GM12878 (cell line): ENCODE data around the gene CELF2. TPM values are rescaled to one million over a fixed set of nuclear protein-coding genes. Genes with fewer than 3 reads are reported as not detected.

ENCODE experiments used
- ATAC-seq: fragments of 200-7000 bp; cut with Tn5 transposase; 3 replicates; pipeline ENCODE4 v1.9.1; 2020; ENCODE audit warnings: mild to moderate bottlenecking, moderate library complexity
- BruUV-seq: library from RNA; stranded (reverse); fragments of 400-500 nt; replicated peaks from 2 replicates; lab custom pipeline; 2021; lab: Mats Ljungman, UMichigan
- CTCF ChIA-PET: fragments of 300-600 bp; sonication (Branson Sonifier 250); formaldehyde crosslinking; extraction: SDS; loops from one replicate; lab custom pipeline; 2021; ENCODE audit warnings: inconsistent platforms; lab: Yijun Ruan, JAX
- POLR2A ChIA-PET: fragments of 350-600 bp; formaldehyde crosslinking; extraction: SDS; loops from one replicate; lab custom pipeline; 2021; ENCODE audit warnings: inconsistent platforms; lab: Charles Lee
- RAD21 ChIA-PET: fragments of 300-600 bp; sonication (Branson Sonifier 250); formaldehyde crosslinking; loops from one replicate; lab custom pipeline; 2023; ENCODE audit warnings: antibody characterized with exemption; ENCODE audit not compliant: unreplicated experiment; lab: Charles Lee
- SMC1A ChIA-PET: fragments of 300-600 bp; sonication (Branson Sonifier 250); formaldehyde crosslinking; loops from one replicate; lab custom pipeline; 2023; ENCODE audit not compliant: unreplicated experiment, uncharacterized antibody; lab: Charles Lee
- DNase-seq: peaks from one replicate; pipeline ENCODE4 v3.0.0-alpha.2; 2011; ENCODE audit warnings: low read depth, low spot score
- FAIRE-seq: peaks from 3 replicates; lab custom pipeline; 2011; peaks lifted over from hg19 to GRCh38; lab: Jason Lieb, UNC
- H2AFZ ChIP-seq: 2 replicates; pipeline ENCODE4 v1.6.0; 2011; ENCODE audit warnings: low read depth, low read length, control low read depth; ENCODE audit not compliant: control insufficient read depth
- H3K27ac ChIP-seq: 2 replicates; pipeline ENCODE4 v1.5.1; 2011; ENCODE audit warnings: control low read depth; ENCODE audit not compliant: control insufficient read depth, insufficient read depth
- H3K27me3 ChIP-seq, 2 experiments: replicated peaks in 1 of 2; 2 replicates each; pipeline versions ENCODE4 v1.6.0 to v1.6.1; 2011; ENCODE audit warnings: low read length in 1 of 2; ENCODE audit not compliant: control insufficient read depth in 2 of 2, insufficient read depth in 2 of 2
- H3K36me3 ChIP-seq, 2 experiments: 2 replicates each; pipeline ENCODE4 v1.5.1; 2011; ENCODE audit warnings: low read length in 1 of 2; ENCODE audit not compliant: control insufficient read depth in 2 of 2, insufficient read depth in 2 of 2
- H3K4me1 ChIP-seq: 2 replicates; pipeline ENCODE4 v1.6.1; 2011; ENCODE audit warnings: mild to moderate bottlenecking, low read length, moderate library complexity, mixed read lengths; ENCODE audit not compliant: control insufficient read depth, insufficient read depth
- H3K4me2 ChIP-seq: 2 replicates; pipeline ENCODE4 v1.6.0; 2011; ENCODE audit warnings: control low read depth; ENCODE audit not compliant: control insufficient read depth, insufficient read depth
- H3K4me3 ChIP-seq: fragments of 200-600 bp; sonication (generic); 2 replicates; pipeline ENCODE4 v1.5.1; 2016
- H3K79me2 ChIP-seq: 2 replicates; pipeline ENCODE4 v1.6.0; 2011; ENCODE audit warnings: low read length; ENCODE audit not compliant: control insufficient read depth, insufficient read depth
- H3K9ac ChIP-seq: 2 replicates; pipeline ENCODE4 v1.8.0; 2011; ENCODE audit warnings: low read length, control low read depth, mixed read lengths; ENCODE audit not compliant: control insufficient read depth, insufficient read depth
- H3K9me3 ChIP-seq: replicated peaks from 3 replicates; pipeline ENCODE4 v1.5.1; 2011; ENCODE audit warnings: mild to moderate bottlenecking, low read length; ENCODE audit not compliant: control insufficient read depth, insufficient read depth
- H4K20me1 ChIP-seq: 2 replicates; pipeline ENCODE4 v1.6.0; 2011; ENCODE audit not compliant: control insufficient read depth, insufficient read depth
- BHLHE40 ChIP-seq, 2 experiments: fragments of 450-650 bp in 1 of 2; IDR thresholded peaks; 2 replicates each; pipeline ENCODE4 v1.6.1; 2011 to 2017; ENCODE audit warnings: low read depth in 2 of 2, borderline replicate concordance in 1 of 2, improper control_type of control experiment in 1 of 2, low read length in 1 of 2, mild to moderate bottlenecking in 1 of 2
- CBX5 ChIP-seq: sonication (generic); IDR thresholded peaks from 2 replicates; pipeline ENCODE4 v1.6.1; 2016; ENCODE audit warnings: low read depth, moderate library complexity, mild to moderate bottlenecking, inconsistent platforms
- CHD4 ChIP-seq: fragments of 200-600 bp; sonication (generic); IDR thresholded peaks from 2 replicates; pipeline ENCODE4 v1.6.1; 2016; ENCODE audit warnings: mild to moderate bottlenecking
- CTCF ChIP-seq, 3 experiments: IDR thresholded peaks in 2 of 3; conservative IDR thresholded peaks in 1 of 3; 2 replicates each; pipeline ENCODE4 v1.5.1; 2011; ENCODE audit warnings: low read depth in 3 of 3, low read length in 3 of 3, mild to moderate bottlenecking in 3 of 3, control low read depth in 2 of 3, moderate library complexity in 2 of 3, inconsistent platforms in 1 of 3, mixed read lengths in 1 of 3; ENCODE audit not compliant: control insufficient read depth in 2 of 3, insufficient read depth in 1 of 3; ENCODE audit errors: extremely low read depth in 1 of 3
- HCFC1 ChIP-seq: fragments of 150-350 bp; IDR thresholded peaks from 2 replicates; pipeline ENCODE4 v1.6.1; 2014; ENCODE audit warnings: low read length
- HDGF ChIP-seq: fragments of 450-650 bp; IDR thresholded peaks from 2 replicates; pipeline ENCODE4 v1.6.1; 2016; ENCODE audit warnings: antibody characterized with exemption
- NFYA ChIP-seq: IDR thresholded peaks from 2 replicates; pipeline ENCODE4 v1.6.1; 2011; ENCODE audit warnings: low read depth, mild to moderate bottlenecking, low read length, improper control_type of control experiment, borderline replicate concordance
- PAX5 ChIP-seq: IDR thresholded peaks from 2 replicates; pipeline ENCODE4 v1.6.1; 2011; ENCODE audit warnings: low read depth, low read length, borderline replicate concordance
- PML ChIP-seq: IDR thresholded peaks from 2 replicates; pipeline ENCODE4 v1.6.1; 2012; ENCODE audit warnings: low read length, inconsistent platforms
- REST ChIP-seq: IDR thresholded peaks from 2 replicates; pipeline ENCODE4 v1.6.1; 2012; ENCODE audit warnings: mild to moderate bottlenecking, low read depth, low read length
- RFX5 ChIP-seq: IDR thresholded peaks from 2 replicates; pipeline ENCODE4 v1.6.1; 2011; ENCODE audit warnings: low read depth, low read length, improper control_type of control experiment
- RUNX3 ChIP-seq: IDR thresholded peaks from 2 replicates; pipeline ENCODE4 v1.6.1; 2012; ENCODE audit warnings: low read length, inconsistent platforms
- SIN3A ChIP-seq: IDR thresholded peaks from 2 replicates; pipeline ENCODE4 v1.6.1; 2012; ENCODE audit warnings: low read depth, low read length, improper control_type of control experiment
- SMC3 ChIP-seq: IDR thresholded peaks from 2 replicates; pipeline ENCODE4 v1.6.1; 2011; ENCODE audit warnings: low read length, improper control_type of control experiment, borderline replicate concordance
- USF1 ChIP-seq: IDR thresholded peaks from 2 replicates; pipeline ENCODE4 v1.6.1; 2011; ENCODE audit warnings: borderline replicate concordance, low read depth, mild to moderate bottlenecking, moderate library complexity, mixed read lengths, low read length; ENCODE audit not compliant: insufficient read depth; ENCODE audit errors: extremely low read length
- WRNIP1 ChIP-seq: IDR thresholded peaks from 2 replicates; pipeline ENCODE4 v1.6.1; 2011; ENCODE audit warnings: low read depth, low read length, improper control_type of control experiment, borderline replicate concordance
- ZNF24 ChIP-seq: fragments of 450-650 bp; IDR thresholded peaks from 2 replicates; pipeline ENCODE4 v1.6.1; 2017; ENCODE audit warnings: antibody characterized with exemption, mild to moderate bottlenecking
- ZNF384 ChIP-seq: IDR thresholded peaks from 2 replicates; pipeline ENCODE4 v1.6.1; 2012; ENCODE audit warnings: low read depth, mild to moderate bottlenecking, low read length, improper control_type of control experiment, borderline replicate concordance
- ZNF622 ChIP-seq: fragments of 450-650 bp; IDR thresholded peaks from 2 replicates; pipeline ENCODE4 v1.6.1; 2017; ENCODE audit warnings: mild to moderate bottlenecking, inconsistent platforms
- WGBS: methylation state at CpG from one replicate; pipeline ENCODE4 v1.1.6; 2016; ENCODE audit warnings: low lambda C conversion rate; ENCODE audit not compliant: insufficient replicate concordance, insufficient coverage; ENCODE audit errors: missing lambda C conversion rate; 5-methylcytosine and 5-hydroxymethylcytosine counted together
- in situ Hi-C: fragments of 300-500 bp; cut with MboI; formaldehyde crosslinking; loops from 9 replicates; pipeline ENCODE4 v1.14.3; 2018; ENCODE audit warnings: mixed read lengths
- intact Hi-C: fragments of 100-400 bp; cut with micrococcal nuclease; formaldehyde crosslinking; loops from one replicate; pipeline ENCODE4 v1.14.2; 2022; ENCODE audit not compliant: unreplicated experiment
- polyA plus RNA-seq, 11 experiments: library from polyadenylated mRNA; depleted of rRNA in 4 of 11; unstranded in 6 of 11; stranded (reverse) in 5 of 11; fragments of >200 nt; fragmentation: Nextera tagmentation in 4 of 11; fragmentation: Illumina TruSeq in 1 of 11; extraction: Ambion mirVana in 4 of 11; extraction: Trizol in 1 of 11; gene quantifications; 1 replicate in 1 of 11; 2 replicates in 10 of 11; pipeline versions ENCODE4 v1.2.1 to v1.2.3, GENCODE V29; 2011 to 2016; ENCODE audit warnings: inconsistent platforms in 2 of 11, missing spikeins in 2 of 11, low read depth in 1 of 11
- total RNA-seq, 4 experiments: library from RNA; depleted of rRNA in 3 of 4; stranded (reverse); fragments of >200 nt in 3 of 4; fragmentation: Illumina TruSeq in 1 of 4; extraction: Trizol in 1 of 4; gene quantifications; 2 replicates each; pipeline versions ENCODE4 v1.2.1 to v1.2.3, GENCODE V29; 2013 to 2021

CELF2 gene
- total and polyA plus RNA-seq, 10 of the 15 experiments (the other 5 are each of a cell fraction or from before 2014, with no cell fraction given), result 20.8 to 129 (median 86.3) TPM

- DNase-seq, result no peak
- Histone ChIP-seq H3K4me2 (no peak overlapping the region), H4K20me1 (no peaks in the 10 kb centered on the region), H2AFZ (no peak overlapping the region), H3K4me1 (no peaks in the 10 kb centered on the region), H3K27me3 (no peaks in the 10 kb centered on the region), H3K9me3 (no peaks in the 10 kb centered on the region; the same call in 2 of the 3 replicates), H3K36me3 (no peaks in the 10 kb centered on the region), H3K9ac (no peak overlapping the region), H3K4me3 (no peak overlapping the region), H3K79me2 (no peaks in the 10 kb centered on the region), H3K27ac (no peak overlapping the region)
- BruUV-seq, result no TSS peak
- POLR2A ChIA-PET, result interaction anchor here (0.6 kb wide), 1 partner anchor 428 kb away, joined by 3 read pairs; no protein-coding TSS in a partner anchor
- TF ChIP-seq PML (no peak), NFYA (no peak), RFX5 (no peak), SMC3 (no peak), WRNIP1 (no peak), REST (no peak), PAX5 (no peak), HDGF (no peak), ZNF384 (no peak), BHLHE40 (IDR thresholded peaks at IDR 0.05; ENCODE audit: borderline replicate concordance in 1 of 2, low read depth in 2 of 2, low read length in 1 of 2) (no peak), ZNF24 (no peak), CBX5 (no peak), RUNX3 (no peak), CHD4 (no peak), CTCF (IDR thresholded peaks at IDR 0.05 in 2 of 3, conservative IDR thresholded peaks at IDR 0.05 in 1 of 3; ENCODE audit: control insufficient read depth in 2 of 3, extremely low read depth in 1 of 3, insufficient read depth in 1 of 3, low read depth in 3 of 3, low read length in 3 of 3) (no peak), ZNF622 (no peak), USF1 (no peak), HCFC1 (no peak), SIN3A (no peak)
- CTCF ChIA-PET, result interaction anchor here (0.6 kb wide), 1 partner anchor 80 kb away, joined by 3 read pairs; no protein-coding TSS in a partner anchor
- RAD21 ChIA-PET, result no interaction called here
- ATAC-seq, result no peak
- intact Hi-C loops, result no loop called here
- in situ Hi-C loops, result no loop called here
- no peak for FAIRE-seq
- 0% methylated on average over 1 of the region's 1 CpG for WGBS
- SMC1A ChIA-PET, result interaction anchor here (1.7 kb wide), 1 partner anchor 9 kb away, joined by 6 read pairs; no protein-coding TSS in a partner anchor
Measured at GRCh38 chr10:11364241-11364640, 346.6 kb downstream of the CELF2 start.
